HCT116 (cell line): ENCODE data around the gene KIR3DL1. TPM values are rescaled to one million over a fixed set of nuclear protein-coding genes. Genes with fewer than 3 reads are reported as not detected.

ENCODE experiments used
- ATAC-seq: fragments of 200-7000 bp; cut with Tn5 transposase; 2 replicates; pipeline ENCODE4 v1.9.1; 2020; ENCODE audit warnings: mild to moderate bottlenecking, moderate library complexity
- BruUV-seq: library from RNA; stranded (reverse); fragments of 400-500 nt; replicated peaks from 2 replicates; lab custom pipeline; 2021; lab: Mats Ljungman, UMichigan
- CTCF ChIA-PET: fragments of 300-600 bp; sonication (Branson Sonifier 250); formaldehyde crosslinking; loops from one replicate; lab custom pipeline; 2021; ENCODE audit warnings: antibody characterized with exemption; lab: Charles Lee
- POLR2A ChIA-PET: fragments of 300-600, 350-600 bp; sonication (Branson Sonifier 250); formaldehyde crosslinking; loops from one replicate; lab custom pipeline; 2021; ENCODE audit warnings: antibody characterized with exemption; lab: Charles Lee
- RAD21 ChIA-PET, 2 experiments: fragments of 300-600 bp; sonication (Branson Sonifier 250); formaldehyde crosslinking; loops; one replicate each; lab custom pipeline; 2023; ENCODE audit warnings: low total read pairs in 2 of 2; ENCODE audit not compliant: uncharacterized antibody in 2 of 2, unreplicated experiment in 2 of 2, low non-redundant PET in 1 of 2; lab: Charles Lee
- DNase-seq: peaks from one replicate; pipeline ENCODE4 v3.0.0-alpha.2; 2010; ENCODE audit warnings: low read depth, low spot score
- H2AFZ ChIP-seq: fragments of 200-600 bp; shearing (Covaris generic), sonication (generic); 2 replicates; pipeline ENCODE4 v1.6.1; 2017; ENCODE audit warnings: low read depth, mixed run types, mixed read lengths, antibody characterized with exemption, low read length; ENCODE audit not compliant: poor library complexity, severe bottlenecking
- H3K27ac ChIP-seq: 2 replicates; pipeline ENCODE4 v1.5.1; 2012; ENCODE audit warnings: low read depth, low read length
- H3K27me3 ChIP-seq: fragments of 200-600 bp; sonication (generic); 2 replicates; pipeline ENCODE4 v1.6.1; 2016; ENCODE audit warnings: mixed run types, low read length, mixed read lengths; ENCODE audit not compliant: insufficient read depth
- H3K36me3 ChIP-seq, 2 experiments: fragments of 200-500 bp in 1 of 2; fragments of 200-600 bp in 1 of 2; sonication (Bioruptor generic) in 1 of 2; sonication (generic) in 1 of 2; 2 replicates each; pipeline versions ENCODE4 v1.5.1 to v1.6.1; 2014 to 2016; ENCODE audit warnings: low read length in 2 of 2, inconsistent platforms in 1 of 2, mixed read lengths in 1 of 2, mixed run types in 1 of 2; ENCODE audit not compliant: insufficient read depth in 2 of 2, control insufficient read depth in 1 of 2
- H3K4me1 ChIP-seq, 2 experiments: fragments of 200-600 bp in 1 of 2; sonication (generic) in 1 of 2; 2 replicates each; pipeline versions ENCODE4 v1.5.1 to v1.6.1; 2012 to 2017; ENCODE audit warnings: low read length in 2 of 2, inconsistent platforms in 1 of 2, mild to moderate bottlenecking in 1 of 2, mixed read lengths in 1 of 2, mixed run types in 1 of 2, moderate library complexity in 1 of 2; ENCODE audit not compliant: insufficient read depth in 2 of 2, control insufficient read depth in 1 of 2
- H3K4me2 ChIP-seq: fragments of 200-600 bp; sonication (generic); 2 replicates; pipeline ENCODE4 v1.6.1; 2017; ENCODE audit warnings: mixed run types, low read length, mixed read lengths
- H3K4me3 ChIP-seq, 2 experiments: fragments of 200-600 bp in 1 of 2; sonication (generic) in 1 of 2; replicated peaks in 1 of 2; 2 replicates each; pipeline ENCODE4 v1.5.1; 2011 to 2016; ENCODE audit warnings: low read length in 2 of 2, control low read depth in 1 of 2, low read depth in 1 of 2, mild to moderate bottlenecking in 1 of 2, mixed read lengths in 1 of 2, mixed run types in 1 of 2
- H3K79me2 ChIP-seq: fragments of 200-600 bp; sonication (generic); 2 replicates; pipeline ENCODE4 v1.6.1; 2017; ENCODE audit warnings: mild to moderate bottlenecking, mixed run types, low read length, moderate library complexity, mixed read lengths; ENCODE audit not compliant: insufficient read depth
- H3K9ac ChIP-seq: fragments of 200-600 bp; sonication (generic); 2 replicates; pipeline ENCODE4 v1.6.1; 2016; ENCODE audit warnings: low read length, mixed read lengths
- H3K9me2 ChIP-seq: fragments of 200-600 bp; sonication (generic), shearing (Covaris generic); 2 replicates; pipeline ENCODE4 v1.6.1; 2017; ENCODE audit warnings: mixed run types, mild to moderate bottlenecking, moderate library complexity; ENCODE audit not compliant: insufficient read depth
- H3K9me3 ChIP-seq, 2 experiments: fragments of 200-500 bp in 1 of 2; fragments of 200-600 bp in 1 of 2; sonication (Bioruptor generic) in 1 of 2; sonication (generic) in 1 of 2; 2 replicates each; pipeline ENCODE4 v1.6.1; 2014 to 2017; ENCODE audit warnings: low read length in 2 of 2, mixed read lengths in 2 of 2, inconsistent platforms in 1 of 2, low read depth in 1 of 2, mild to moderate bottlenecking in 1 of 2, mixed run types in 1 of 2, moderate library complexity in 1 of 2; ENCODE audit not compliant: control insufficient read depth in 1 of 2, insufficient read depth in 1 of 2
- H4K20me1 ChIP-seq: fragments of 200-600 bp; sonication (generic), shearing (Covaris generic); 2 replicates; pipeline ENCODE4 v1.6.1; 2017; ENCODE audit warnings: mixed run types, mild to moderate bottlenecking, moderate library complexity; ENCODE audit not compliant: insufficient read depth
- ATF3 ChIP-seq: IDR thresholded peaks from 2 replicates; pipeline ENCODE4 v1.6.1; 2012
- CBX3 ChIP-seq: IDR thresholded peaks from 2 replicates; pipeline ENCODE4 v1.6.1; 2012; ENCODE audit warnings: low read depth
- CEBPB ChIP-seq: IDR thresholded peaks from 2 replicates; pipeline ENCODE4 v1.6.1; 2012; ENCODE audit warnings: low read depth
- CTCF ChIP-seq, 3 experiments: fragments of 200-600 bp in 1 of 3; sonication (generic) in 1 of 3; IDR thresholded peaks in 2 of 3; conservative IDR thresholded peaks in 1 of 3; 2 replicates each; pipeline ENCODE4 v1.5.1; 2012 to 2017; ENCODE audit warnings: low read depth in 2 of 3, low read length in 2 of 3, antibody characterized with exemption in 1 of 3, borderline replicate concordance in 1 of 3, control low read depth in 1 of 3, mild to moderate bottlenecking in 1 of 3, mixed read lengths in 1 of 3, mixed run types in 1 of 3, moderate library complexity in 1 of 3; ENCODE audit not compliant: insufficient read depth in 1 of 3
- EGR1 ChIP-seq: IDR thresholded peaks from 2 replicates; pipeline ENCODE4 v1.6.1; 2012; ENCODE audit warnings: low read depth
- EZH2 ChIP-seq: fragments of 200-600 bp; sonication (generic); IDR thresholded peaks from 2 replicates; pipeline ENCODE4 v1.6.1; 2017; ENCODE audit warnings: antibody characterized with exemption, mixed run types
- EZH2phosphoT487 ChIP-seq: fragments of 200-600 bp; IDR thresholded peaks from 2 replicates; pipeline ENCODE4 v1.6.1; 2018; ENCODE audit warnings: antibody characterized with exemption, borderline replicate concordance
- FOSL1 ChIP-seq: IDR thresholded peaks from 2 replicates; pipeline ENCODE4 v1.6.1; 2012; ENCODE audit warnings: low read depth
- JUND ChIP-seq: IDR thresholded peaks from 2 replicates; pipeline ENCODE4 v1.6.1; 2012
- MAX ChIP-seq: IDR thresholded peaks from 2 replicates; pipeline ENCODE4 v1.6.1; 2012
- POLR2A ChIP-seq: IDR thresholded peaks from 2 replicates; pipeline ENCODE4 v1.7.0; 2011; ENCODE audit warnings: borderline replicate concordance; ENCODE audit not compliant: insufficient read depth, insufficient read length; ENCODE audit errors: extremely low read depth
- POLR2AphosphoS5 ChIP-seq: IDR thresholded peaks from 2 replicates; pipeline ENCODE4 v1.6.1; 2011; ENCODE audit warnings: mild to moderate bottlenecking, low read depth, low read length, moderate library complexity
- RAD21 ChIP-seq: IDR thresholded peaks from 2 replicates; pipeline ENCODE4 v1.6.1; 2012; ENCODE audit warnings: low read depth, mild to moderate bottlenecking
- REST ChIP-seq: IDR thresholded peaks from 2 replicates; pipeline ENCODE4 v1.6.1; 2012; ENCODE audit warnings: low read depth
- SIN3A ChIP-seq: IDR thresholded peaks from 2 replicates; pipeline ENCODE4 v1.6.1; 2012; ENCODE audit warnings: low read depth
- SP1 ChIP-seq: IDR thresholded peaks from 2 replicates; pipeline ENCODE4 v1.6.1; 2012; ENCODE audit warnings: low read depth
- TCF7L2 ChIP-seq: IDR thresholded peaks from 2 replicates; pipeline ENCODE4 v1.7.0; 2011; ENCODE audit warnings: borderline replicate concordance, inconsistent platforms; ENCODE audit not compliant: insufficient read depth, insufficient read length; ENCODE audit errors: extremely low read depth
- YY1 ChIP-seq: IDR thresholded peaks from 2 replicates; pipeline ENCODE4 v1.6.1; 2011; ENCODE audit warnings: low read length, low read depth, moderate library complexity, mild to moderate bottlenecking; ENCODE audit not compliant: insufficient replicate concordance; ENCODE audit errors: extremely low read depth
- ZBTB33 ChIP-seq: IDR thresholded peaks from 2 replicates; pipeline ENCODE4 v1.6.1; 2011; ENCODE audit warnings: mild to moderate bottlenecking, low read length, moderate library complexity; ENCODE audit not compliant: insufficient replicate concordance; ENCODE audit errors: extremely low read depth
- ZFX ChIP-seq: fragments of 450-650 bp; IDR thresholded peaks from 2 replicates; pipeline ENCODE4 v1.6.1; 2017
- intact Hi-C: fragments of 100-400 bp; cut with micrococcal nuclease; formaldehyde crosslinking; loops from 2 replicates; pipeline ENCODE4 v1.10.0; 2022
- total RNA-seq: library from RNA; stranded (reverse); gene quantifications from one replicate; pipeline ENCODE4 v1.2.1, GENCODE V29; 2021; ENCODE audit not compliant: unreplicated experiment

Gene KIR3DL1
- total RNA-seq, 1 experiment from 2014 or later, result not detected

- no peaks in the 10 kb centered on the region for H3K9me2 ChIP-seq
Observed at GRCh38 chr19:54795758-54796157, 20.5 kb upstream of the KIR3DL1 start.

More at GRCh38 chr19:54795758-54796157, 20.5 kb upstream of the KIR3DL1 start:
- Histone ChIP-seq H3K27me3 (peaks cover 56% of the 10 kb centered on the region), H3K36me3 (no peaks in the 10 kb centered on the region), H3K9me3 (no peaks in the 10 kb centered on the region), H3K27ac (no peak overlapping the region), H3K4me3 (no peak overlapping the region), H2AFZ (no peak overlapping the region), H4K20me1 (no peaks in the 10 kb centered on the region), H3K4me1 (no peaks in the 10 kb centered on the region), H3K79me2 (no peaks in the 10 kb centered on the region), H3K4me2 (no peak overlapping the region), H3K9ac (no peak overlapping the region)
- BruUV-seq, result no TSS peak
- TF ChIP-seq CTCF (IDR thresholded peaks at IDR 0.05 in 2 of 3, conservative IDR thresholded peaks at IDR 0.05 in 1 of 3; ENCODE audit: borderline replicate concordance in 1 of 3, insufficient read depth in 1 of 3, low read depth in 2 of 3, low read length in 2 of 3) (no peak), RAD21 (no peak), CBX3 (no peak), ZBTB33 (no peak), SP1 (no peak), ZFX (no peak), CEBPB (no peak), TCF7L2 (no peak), POLR2A (no peak), MAX (no peak), EZH2phosphoT487 (no peak), REST (no peak), POLR2AphosphoS5 (no peak), JUND (no peak), EZH2 (no peak), FOSL1 (no peak), ATF3 (no peak), EGR1 (no peak), YY1 (no peak), SIN3A (no peak)
- DNase-seq (no peak), ATAC-seq (no peak)
- CTCF ChIA-PET, result no interaction called here
- intact Hi-C loops, result no loop called here
- RAD21 ChIA-PET, result no interaction called here
- POLR2A ChIA-PET, result no interaction called here
